ENCODE results near the gene ARSJ. TPM values are rescaled to one million over a fixed set of nuclear protein-coding genes. Genes with fewer than 3 reads are reported as not detected.

Gene ARSJ
- total RNA-seq, 1 donor from 2014 or later, result 3.1 TPM

GRCh38 chr4:113972781-113973180, 6.7 kb downstream of the ARSJ start:
- H3K9me3 Mint-ChIP-seq, result peaks cover 11% of the 10 kb centered on the region
- no peak overlapping the region for H3K27ac Mint-ChIP-seq
- peaks cover 1% of the 10 kb centered on the region for H3K36me3 Mint-ChIP-seq
- no peak for DNase-seq (ENCODE audit: low spot score in 2 of 2, unreplicated experiment in 2 of 2)
- TF ChIP-seq, protein P1, sequence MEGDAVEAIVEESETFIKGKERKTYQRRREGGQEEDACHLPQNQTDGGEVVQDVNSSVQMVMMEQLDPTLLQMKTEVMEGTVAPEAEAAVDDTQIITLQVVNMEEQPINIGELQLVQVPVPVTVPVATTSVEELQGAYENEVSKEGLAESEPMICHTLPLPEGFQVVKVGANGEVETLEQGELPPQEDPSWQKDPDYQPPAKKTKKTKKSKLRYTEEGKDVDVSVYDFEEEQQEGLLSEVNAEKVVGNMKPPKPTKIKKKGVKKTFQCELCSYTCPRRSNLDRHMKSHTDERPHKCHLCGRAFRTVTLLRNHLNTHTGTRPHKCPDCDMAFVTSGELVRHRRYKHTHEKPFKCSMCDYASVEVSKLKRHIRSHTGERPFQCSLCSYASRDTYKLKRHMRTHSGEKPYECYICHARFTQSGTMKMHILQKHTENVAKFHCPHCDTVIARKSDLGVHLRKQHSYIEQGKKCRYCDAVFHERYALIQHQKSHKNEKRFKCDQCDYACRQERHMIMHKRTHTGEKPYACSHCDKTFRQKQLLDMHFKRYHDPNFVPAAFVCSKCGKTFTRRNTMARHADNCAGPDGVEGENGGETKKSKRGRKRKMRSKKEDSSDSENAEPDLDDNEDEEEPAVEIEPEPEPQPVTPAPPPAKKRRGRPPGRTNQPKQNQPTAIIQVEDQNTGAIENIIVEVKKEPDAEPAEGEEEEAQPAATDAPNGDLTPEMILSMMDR (IDR thresholded peaks at IDR 0.05; ENCODE audit: unreplicated experiment), result no peak
- peaks cover 7% of the 10 kb centered on the region for H3K4me1 Mint-ChIP-seq
- no peak overlapping the region for H3K4me3 Mint-ChIP-seq
- H3K27me3 Mint-ChIP-seq (ENCODE audit: low read depth), result no peaks in the 10 kb centered on the region

- DNase-seq (ENCODE audit: low spot score in 2 of 2, unreplicated experiment in 2 of 2), result no peak
Measured at GRCh38 chr4:113971706-113972360, 7.6 kb downstream of the ARSJ start.

DNA sequence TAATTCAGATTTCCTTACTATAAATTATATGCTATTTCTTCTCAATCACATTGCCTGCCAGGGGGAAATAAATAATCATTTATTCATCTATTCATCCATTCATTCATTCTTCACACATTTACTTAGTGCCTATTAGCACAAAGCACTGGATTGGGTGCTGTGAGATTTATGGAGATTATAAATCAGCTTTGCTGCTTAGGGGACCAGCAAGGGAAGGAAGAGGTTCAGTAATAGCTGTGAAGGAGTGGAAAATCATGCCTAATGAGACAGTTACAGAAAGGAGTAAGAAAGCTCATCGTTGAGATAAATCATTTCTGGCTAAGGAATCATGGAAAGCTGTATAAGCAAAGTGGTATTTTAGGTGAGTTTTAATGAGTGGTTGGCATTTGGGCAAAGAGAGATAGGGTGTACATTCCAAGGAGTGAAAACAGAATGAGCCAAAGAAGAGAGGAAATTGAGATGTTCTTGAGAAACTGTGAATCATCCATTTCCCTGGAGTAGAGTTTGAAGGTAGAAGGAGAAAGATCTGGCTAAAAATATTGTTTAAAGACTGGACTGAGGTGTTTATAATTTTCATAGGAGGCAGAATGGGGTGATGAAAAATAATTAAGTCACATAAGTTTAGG, 9.6 kb downstream of the ARSJ start:
- TF ChIP-seq, protein P1 (IDR thresholded peaks at IDR 0.05; ENCODE audit: unreplicated experiment), result no peak
- no peak for DNase-seq (ENCODE audit: low spot score in 2 of 2, unreplicated experiment in 2 of 2)
- Mint-ChIP-seq H3K9me3 (peaks cover 11% of the 10 kb centered on the region), H3K27ac (no peak overlapping the region), H3K27me3 (ENCODE audit: low read depth) (no peaks in the 10 kb centered on the region), H3K4me1 (no peaks in the 10 kb centered on the region), H3K4me3 (no peak overlapping the region), H3K36me3 (peaks cover 1% of the 10 kb centered on the region)

More at GRCh38 chr4:113971706-113972360, 7.6 kb downstream of the ARSJ start:
- TF ChIP-seq, protein P1 (IDR thresholded peaks at IDR 0.05; ENCODE audit: unreplicated experiment), result no peak
- H3K27me3 Mint-ChIP-seq (ENCODE audit: low read depth), result no peaks in the 10 kb centered on the region
- H3K4me1 Mint-ChIP-seq, result peaks cover under 1% of the 10 kb centered on the region
- no peak overlapping the region for H3K27ac Mint-ChIP-seq
- H3K4me3 Mint-ChIP-seq, result no peak overlapping the region
- H3K36me3 Mint-ChIP-seq, result peaks cover 1% of the 10 kb centered on the region
- H3K9me3 Mint-ChIP-seq, result peaks cover 11% of the 10 kb centered on the region

GRCh38 chr4:113968473-113968872, 11.0 kb downstream of the ARSJ start:
- Mint-ChIP-seq H3K4me3 (no peak overlapping the region), H3K9me3 (peaks cover under 1% of the 10 kb centered on the region), H3K27me3 (ENCODE audit: low read depth) (no peaks in the 10 kb centered on the region), H3K36me3 (no peaks in the 10 kb centered on the region), H3K4me1 (peaks cover 3% of the 10 kb centered on the region), H3K27ac (no peak overlapping the region)
- no peak for DNase-seq (ENCODE audit: low spot score in 2 of 2, unreplicated experiment in 2 of 2)
- TF ChIP-seq, protein P1 (IDR thresholded peaks at IDR 0.05; ENCODE audit: unreplicated experiment), result no peak

GRCh38 chr4:113967687-113968086, 11.8 kb downstream of the ARSJ start:
- H3K36me3 Mint-ChIP-seq, result no peaks in the 10 kb centered on the region
- H3K9me3 Mint-ChIP-seq, result no peaks in the 10 kb centered on the region
- peaks cover 6% of the 10 kb centered on the region for H3K4me1 Mint-ChIP-seq
- H3K27me3 Mint-ChIP-seq (ENCODE audit: low read depth), result no peaks in the 10 kb centered on the region
- no peak for DNase-seq (ENCODE audit: low spot score in 2 of 2, unreplicated experiment in 2 of 2)
- no peak overlapping the region for H3K4me3 Mint-ChIP-seq
- no peak overlapping the region for H3K27ac Mint-ChIP-seq
- TF ChIP-seq, protein P1 (IDR thresholded peaks at IDR 0.05; ENCODE audit: unreplicated experiment), result no peak

Data from mesothelial cell of epicardium (in vitro differentiated cells).